Measurements from ENCODE around the gene RIC3. TPM values are rescaled to one million over a fixed set of nuclear protein-coding genes. Genes with fewer than 3 reads are reported as not detected.

The RIC3 gene
- total RNA-seq, 4 donors from 2014 or later = 3.3 to 43.0 (median 12.5) TPM

- H3K4me1 ChIP-seq = no peaks in the 10 kb centered on the region
- WGBS, 2 donors (ENCODE audit: low coverage in 1 of 2) = 78 to 85% methylated on average over 1 of the region's 1 CpG
- no peak overlapping the region for H3K27ac ChIP-seq
- no peaks in the 10 kb centered on the region for H3K9me3 ChIP-seq
- H3K36me3 ChIP-seq = no peaks in the 10 kb centered on the region
- no peaks in the 10 kb centered on the region for H3K27me3 ChIP-seq
- TF ChIP-seq, protein P1, sequence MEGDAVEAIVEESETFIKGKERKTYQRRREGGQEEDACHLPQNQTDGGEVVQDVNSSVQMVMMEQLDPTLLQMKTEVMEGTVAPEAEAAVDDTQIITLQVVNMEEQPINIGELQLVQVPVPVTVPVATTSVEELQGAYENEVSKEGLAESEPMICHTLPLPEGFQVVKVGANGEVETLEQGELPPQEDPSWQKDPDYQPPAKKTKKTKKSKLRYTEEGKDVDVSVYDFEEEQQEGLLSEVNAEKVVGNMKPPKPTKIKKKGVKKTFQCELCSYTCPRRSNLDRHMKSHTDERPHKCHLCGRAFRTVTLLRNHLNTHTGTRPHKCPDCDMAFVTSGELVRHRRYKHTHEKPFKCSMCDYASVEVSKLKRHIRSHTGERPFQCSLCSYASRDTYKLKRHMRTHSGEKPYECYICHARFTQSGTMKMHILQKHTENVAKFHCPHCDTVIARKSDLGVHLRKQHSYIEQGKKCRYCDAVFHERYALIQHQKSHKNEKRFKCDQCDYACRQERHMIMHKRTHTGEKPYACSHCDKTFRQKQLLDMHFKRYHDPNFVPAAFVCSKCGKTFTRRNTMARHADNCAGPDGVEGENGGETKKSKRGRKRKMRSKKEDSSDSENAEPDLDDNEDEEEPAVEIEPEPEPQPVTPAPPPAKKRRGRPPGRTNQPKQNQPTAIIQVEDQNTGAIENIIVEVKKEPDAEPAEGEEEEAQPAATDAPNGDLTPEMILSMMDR (IDR thresholded peaks at IDR 0.05) = no peak
- no peak for TF ChIP-seq EP300 (IDR thresholded peaks at IDR 0.05; ENCODE audit: low read depth)
- no peak for TF ChIP-seq POLR2A (IDR thresholded peaks at IDR 0.05)
- TF ChIP-seq POLR2AphosphoS5 (IDR thresholded peaks at IDR 0.05) = no peak
- DNase-seq = no peak
- in situ Hi-C loops (cut with MboI; ENCODE audit: low pct_ligation_motif_present in 1 of 4, low pct_unique_long_range_greater_than_20kb in 1 of 4, low sequenced_read_pairs in 3 of 4) (no loop called here), intact Hi-C loops (cut with DNase I; ENCODE audit: low total_unique reads) (no loop called here)
- H3K4me3 ChIP-seq = no peak overlapping the region
These were observed 46.6 kb downstream of the RIC3 start for GRCh38 chr11:8122173-8122764.

DNA sequence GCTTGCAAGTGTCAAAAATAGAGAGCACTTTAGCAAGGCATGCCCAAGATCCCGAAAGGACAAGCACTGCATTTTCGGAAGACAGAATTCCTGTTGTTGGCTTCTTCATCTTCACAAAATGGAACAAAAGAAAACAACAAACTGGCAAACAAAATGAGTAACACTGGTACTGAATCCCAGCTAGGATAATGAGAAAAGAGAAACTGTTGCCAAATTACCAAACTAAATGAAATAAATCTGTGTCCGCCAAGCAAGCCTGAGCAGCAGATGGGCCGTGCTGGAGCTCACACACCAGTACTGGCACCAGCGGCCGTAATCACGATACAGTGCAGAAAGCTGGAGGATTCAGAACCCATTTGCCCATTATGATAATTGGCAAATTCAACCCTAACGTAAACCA is 57.2 kb downstream of the RIC3 start:
- WGBS, 2 donors (ENCODE audit: low coverage in 1 of 2) = 73 to 79% methylated on average over 4 to 8 of the region's 8 CpGs
- Histone ChIP-seq H3K27me3 (no peaks in the 10 kb centered on the region), H3K27ac (no peak overlapping the region), H3K4me3 (no peak overlapping the region), H3K9me3 (peaks cover 0 to 6% of the 10 kb centered on the region in 2 donors), H3K4me1 (peaks cover 0 to 3% (median 0%) of the 10 kb centered on the region in 4 donors), H3K36me3 (no peaks in the 10 kb centered on the region)
- TF ChIP-seq POLR2AphosphoS5 (IDR thresholded peaks at IDR 0.05) (no peak), EP300 (IDR thresholded peaks at IDR 0.05; ENCODE audit: low read depth) (no peak), POLR2A (IDR thresholded peaks at IDR 0.05) (no peak)
- TF ChIP-seq, protein P1 (IDR thresholded peaks at IDR 0.05) = no peak
- intact Hi-C loops (cut with DNase I; ENCODE audit: low total_unique reads) = no loop called here
- in situ Hi-C loops (cut with MboI; ENCODE audit: low pct_ligation_motif_present in 1 of 4, low pct_unique_long_range_greater_than_20kb in 1 of 4, low sequenced_read_pairs in 3 of 4) = no loop called here
- DNase-seq = no peak

DNA sequence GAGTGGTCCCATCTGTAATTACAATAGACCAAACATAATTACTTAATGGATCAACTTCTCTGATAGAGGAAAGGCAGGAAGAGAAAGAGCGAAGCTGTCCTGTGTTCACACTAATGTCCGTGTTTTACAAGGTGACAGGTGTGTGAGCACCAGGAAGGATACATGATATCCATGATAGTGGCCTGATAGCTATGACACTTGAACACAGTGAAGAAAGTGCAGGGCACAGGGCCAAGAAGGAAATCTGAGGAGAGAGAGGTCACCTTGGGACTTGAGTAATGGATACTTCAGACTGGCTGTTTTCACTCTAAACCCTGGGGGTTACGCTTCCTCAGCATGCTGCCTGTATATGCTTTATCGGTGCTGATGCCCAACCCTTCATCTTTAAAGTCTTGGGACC is 58.4 kb downstream of the RIC3 start:
- Histone ChIP-seq H3K27ac (no peak overlapping the region), H3K36me3 (no peaks in the 10 kb centered on the region), H3K4me3 (no peak overlapping the region), H3K9me3 (peaks cover 0 to 6% of the 10 kb centered on the region in 2 donors), H3K4me1 (peaks cover 0 to 3% (median 0%) of the 10 kb centered on the region in 4 donors), H3K27me3 (no peaks in the 10 kb centered on the region)
- no peak for DNase-seq
- WGBS, 2 donors (ENCODE audit: low coverage in 1 of 2) = 92 to 93% methylated on average over 4 of the region's 4 CpGs
- intact Hi-C loops (cut with DNase I; ENCODE audit: low total_unique reads) = no loop called here
- no peak for TF ChIP-seq POLR2AphosphoS5 (IDR thresholded peaks at IDR 0.05)
- TF ChIP-seq, protein P1 (IDR thresholded peaks at IDR 0.05) = no peak
- no peak for TF ChIP-seq POLR2A (IDR thresholded peaks at IDR 0.05)
- no peak for TF ChIP-seq EP300 (IDR thresholded peaks at IDR 0.05; ENCODE audit: low read depth)
- in situ Hi-C loops (cut with MboI; ENCODE audit: low pct_ligation_motif_present in 1 of 4, low pct_unique_long_range_greater_than_20kb in 1 of 4, low sequenced_read_pairs in 3 of 4) = no loop called here

DNA sequence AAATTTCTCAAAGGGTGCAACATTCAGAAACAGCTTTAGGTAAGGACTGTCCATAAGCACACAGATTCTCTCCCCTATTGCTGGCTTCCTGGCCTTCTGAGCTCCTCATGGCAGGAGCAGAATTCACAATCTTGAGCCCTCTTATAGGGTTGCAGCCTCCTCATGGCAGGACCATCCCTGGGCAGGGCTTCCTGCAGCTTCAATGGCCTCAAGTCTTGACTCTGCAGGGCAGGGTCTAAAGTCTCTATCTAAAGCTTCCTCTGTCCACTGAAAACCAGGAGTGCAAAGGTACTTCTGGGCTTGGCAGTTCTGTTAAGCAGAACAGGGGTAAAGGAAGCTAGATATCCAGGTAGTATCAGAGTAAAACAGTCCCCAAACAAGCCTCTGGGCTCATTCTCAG is 59.1 kb downstream of the RIC3 start:
- H3K27me3 ChIP-seq = no peaks in the 10 kb centered on the region
- intact Hi-C loops (cut with DNase I; ENCODE audit: low total_unique reads) (no loop called here), in situ Hi-C loops (cut with MboI; ENCODE audit: low pct_ligation_motif_present in 1 of 4, low pct_unique_long_range_greater_than_20kb in 1 of 4, low sequenced_read_pairs in 3 of 4) (no loop called here)
- no peak for TF ChIP-seq POLR2AphosphoS5 (IDR thresholded peaks at IDR 0.05)
- TF ChIP-seq, protein P1 (IDR thresholded peaks at IDR 0.05) = no peak
- TF ChIP-seq EP300 (IDR thresholded peaks at IDR 0.05; ENCODE audit: low read depth) = no peak
- TF ChIP-seq POLR2A (IDR thresholded peaks at IDR 0.05) = no peak
- no peak overlapping the region for H3K4me3 ChIP-seq
- H3K27ac ChIP-seq = no peak overlapping the region
- no peak for DNase-seq
- peaks cover 0 to 3% (median 0%) of the 10 kb centered on the region in 4 donors for H3K4me1 ChIP-seq
- H3K36me3 ChIP-seq = no peaks in the 10 kb centered on the region
- peaks cover 0 to 1% of the 10 kb centered on the region in 2 donors for H3K9me3 ChIP-seq
